ENCODE results near the gene TPD52L1.

The TPD52L1 gene

GRCh38 chr6:125174626-125175025, 21.1 kb downstream of the TPD52L1 start:
- no peak for DNase-seq (ENCODE audit: low read depth in 1 of 2, low spot score in 1 of 2)

GRCh38 chr6:125175466-125176048, 22.0 kb downstream of the TPD52L1 start:
- no peak for DNase-seq (ENCODE audit: low read depth in 1 of 2, low spot score in 1 of 2)

GRCh38 chr6:125182237-125183008, 28.9 kb downstream of the TPD52L1 start:
- DNase-seq (ENCODE audit: low read depth in 1 of 2, low spot score in 1 of 2) = no peak

GRCh38 chr6:125183391-125183790, 29.8 kb downstream of the TPD52L1 start:
- DNase-seq (ENCODE audit: low read depth in 1 of 2, low spot score in 1 of 2) = no peak

GRCh38 chr6:125188037-125188436, 34.5 kb downstream of the TPD52L1 start:
- no peak for DNase-seq (ENCODE audit: low read depth in 1 of 2, low spot score in 1 of 2)

GRCh38 chr6:125188594-125189203, 35.1 kb downstream of the TPD52L1 start:
- no peak for DNase-seq (ENCODE audit: low read depth in 1 of 2, low spot score in 1 of 2)

- no peak for DNase-seq (ENCODE audit: low read depth in 1 of 2, low spot score in 1 of 2)
Observed at GRCh38 chr6:125189494-125189893, 35.9 kb downstream of the TPD52L1 start.

- DNase-seq (ENCODE audit: low read depth in 1 of 2, low spot score in 1 of 2) = no peak
Observed at GRCh38 chr6:125190667-125191066, 37.1 kb downstream of the TPD52L1 start.

GRCh38 chr6:125191916-125192609, 38.5 kb downstream of the TPD52L1 start:
- peak in 1 of 2 donors; percentile 3 for DNase-seq (ENCODE audit: low read depth in 1 of 2, low spot score in 1 of 2)

- DNase-seq (ENCODE audit: low read depth in 1 of 2, low spot score in 1 of 2) = no peak
Observed at GRCh38 chr6:125192610-125192930, 39.0 kb downstream of the TPD52L1 start.

- DNase-seq (ENCODE audit: low read depth in 1 of 2, low spot score in 1 of 2) = no peak
Observed at GRCh38 chr6:125193208-125193607, 39.6 kb downstream of the TPD52L1 start.

- no peak for DNase-seq (ENCODE audit: low read depth in 1 of 2, low spot score in 1 of 2)
Observed at GRCh38 chr6:125194941-125195340, 41.4 kb downstream of the TPD52L1 start.

GRCh38 chr6:125195526-125195925, 42.0 kb downstream of the TPD52L1 start:
- DNase-seq (ENCODE audit: low read depth in 1 of 2, low spot score in 1 of 2) = no peak

GRCh38 chr6:125196613-125197012, 43.0 kb downstream of the TPD52L1 start:
- DNase-seq (ENCODE audit: low read depth in 1 of 2, low spot score in 1 of 2) = no peak

- no peak for DNase-seq (ENCODE audit: low read depth in 1 of 2, low spot score in 1 of 2)
Observed at GRCh38 chr6:125197795-125198269, 44.3 kb downstream of the TPD52L1 start.

- no peak for DNase-seq (ENCODE audit: low read depth in 1 of 2, low spot score in 1 of 2)
Observed at GRCh38 chr6:125198398-125198937, 44.9 kb downstream of the TPD52L1 start.

- DNase-seq (ENCODE audit: low read depth in 1 of 2, low spot score in 1 of 2) = no peak
Observed at GRCh38 chr6:125200941-125201340, 47.4 kb downstream of the TPD52L1 start.

GRCh38 chr6:125201961-125202729, 48.6 kb downstream of the TPD52L1 start:
- DNase-seq (ENCODE audit: low read depth in 1 of 2, low spot score in 1 of 2) = no peak

- no peak for DNase-seq (ENCODE audit: low read depth in 1 of 2, low spot score in 1 of 2)
Observed at GRCh38 chr6:125203395-125203794, 49.8 kb downstream of the TPD52L1 start.

GRCh38 chr6:125205931-125206330, 52.4 kb downstream of the TPD52L1 start:
- DNase-seq (ENCODE audit: low read depth in 1 of 2, low spot score in 1 of 2) = no peak

GRCh38 chr6:125206389-125206788, 52.8 kb downstream of the TPD52L1 start:
- DNase-seq (ENCODE audit: low read depth in 1 of 2, low spot score in 1 of 2) = no peak

All from stimulated activated CD4-positive, alpha-beta T cell treated with anti-CD3 and anti-CD28 coated beads, Interleukin-15, amount 100 ng/mL, for 1 hour (primary cell).